GM23338 (cell line): ENCODE results near the gene PTGDS. TPM values are rescaled to one million over a fixed set of nuclear protein-coding genes. Genes with fewer than 3 reads are reported as not detected.

Experiments
- ATAC-seq: fragments of 200-7000 bp; cut with Tn5 transposase; 3 replicates; pipeline ENCODE4 v1.9.1; 2020
- DNase-seq: peaks from one replicate; pipeline ENCODE4 v3.0.0-alpha.2; 2015; ENCODE audit warnings: low spot score
- H2AFZ ChIP-seq: fragments of 200-600 bp; sonication (generic); 2 replicates; pipeline ENCODE4 v1.8.0; 2016; ENCODE audit warnings: antibody characterized with exemption, mild to moderate bottlenecking, moderate library complexity
- H3F3A ChIP-seq: fragments of 200-600 bp; sonication (generic); replicated peaks from 2 replicates; pipeline ENCODE4 v1.8.0; 2017; ENCODE audit warnings: antibody characterized with exemption, mixed run types, low read depth
- H3K27ac ChIP-seq: fragments of 200-600 bp; sonication (generic); 2 replicates; pipeline ENCODE4 v1.6.1; 2016; ENCODE audit warnings: low read depth
- H3K27me3 ChIP-seq: fragments of 200-600 bp; sonication (generic); 2 replicates; pipeline ENCODE4 v1.8.0; 2016; ENCODE audit warnings: mild to moderate bottlenecking, mixed run types, moderate library complexity; ENCODE audit not compliant: insufficient read depth
- H3K36me3 ChIP-seq: fragments of 200-600 bp; sonication (generic); 2 replicates; pipeline ENCODE4 v1.8.0; 2016; ENCODE audit warnings: mild to moderate bottlenecking; ENCODE audit not compliant: insufficient read depth
- H3K4me1 ChIP-seq: fragments of 200-600 bp; sonication (generic); 2 replicates; pipeline ENCODE4 v1.8.0; 2016; ENCODE audit warnings: mild to moderate bottlenecking, moderate library complexity; ENCODE audit not compliant: insufficient read depth
- H3K4me2 ChIP-seq: fragments of 200-600 bp; sonication (generic); 2 replicates; pipeline ENCODE4 v1.7.1; 2017; ENCODE audit warnings: mixed run types
- H3K4me3 ChIP-seq: fragments of 200-600 bp; sonication (generic); 2 replicates; pipeline ENCODE4 v1.6.1; 2016; ENCODE audit warnings: mixed run types
- H3K79me2 ChIP-seq: fragments of 200-600 bp; sonication (generic); replicated peaks from 2 replicates; pipeline ENCODE4 v1.8.0; 2017; ENCODE audit warnings: mild to moderate bottlenecking; ENCODE audit not compliant: insufficient read depth
- H3K9me2 ChIP-seq: fragments of 200-600 bp; sonication (generic); 2 replicates; pipeline ENCODE4 v1.8.0; 2017; ENCODE audit not compliant: insufficient read depth
- H4K20me1 ChIP-seq: fragments of 200-600 bp; sonication (generic); replicated peaks from 2 replicates; pipeline ENCODE4 v1.8.0; 2017; ENCODE audit warnings: mild to moderate bottlenecking; ENCODE audit not compliant: insufficient read depth
- H3K27ac Mint-ChIP-seq: 2 replicates; pipeline ENCODE4 v1.8.0; 2020; ENCODE audit warnings: inconsistent platforms, mild to moderate bottlenecking, moderate library complexity, mixed read lengths
- H3K27me3 Mint-ChIP-seq: 3 replicates; pipeline ENCODE4 v1.8.0; 2022; ENCODE audit warnings: low read depth, mild to moderate bottlenecking, moderate library complexity, mixed read lengths, inconsistent platforms; ENCODE audit not compliant: insufficient read depth, poor library complexity
- H3K36me3 Mint-ChIP-seq: 3 replicates; pipeline ENCODE4 v1.8.0; 2021; ENCODE audit warnings: low read depth, mild to moderate bottlenecking, inconsistent platforms, moderate library complexity, mixed read lengths
- H3K4me1 Mint-ChIP-seq: 3 replicates; pipeline ENCODE4 v1.8.0; 2020; ENCODE audit warnings: mild to moderate bottlenecking, inconsistent platforms, mixed read lengths
- H3K4me3 Mint-ChIP-seq: 3 replicates; pipeline ENCODE4 v1.8.0; 2021; ENCODE audit warnings: moderate library complexity, mild to moderate bottlenecking, inconsistent platforms, mixed read lengths
- H3K9me3 Mint-ChIP-seq: 3 replicates; pipeline ENCODE4 v1.8.0; 2020; ENCODE audit warnings: moderate library complexity, mild to moderate bottlenecking, inconsistent platforms, mixed read lengths
- CREB1 ChIP-seq: fragments of 250-450 bp; sonication (Bioruptor Pico); IDR thresholded peaks from 2 replicates; pipeline ENCODE4 v1.5.0; 2020; ENCODE audit warnings: low read depth, mild to moderate bottlenecking, moderate library complexity
- EZH2 ChIP-seq: fragments of 200-600 bp; sonication (generic); IDR thresholded peaks from one replicate; pipeline ENCODE4 v1.8.0; 2017; ENCODE audit warnings: antibody characterized with exemption, mild to moderate bottlenecking, low read depth; ENCODE audit not compliant: unreplicated experiment
- EZH2phosphoT487 ChIP-seq: fragments of 200-600 bp; sonication (generic); IDR thresholded peaks from one replicate; pipeline ENCODE4 v1.8.1; 2018; ENCODE audit warnings: antibody characterized with exemption; ENCODE audit not compliant: unreplicated experiment
- JUNB ChIP-seq: IDR thresholded peaks from one replicate; pipeline ENCODE4 v1.6.1; 2016; ENCODE audit warnings: antibody characterized with exemption; ENCODE audit not compliant: unreplicated experiment
- NANOG ChIP-seq: IDR thresholded peaks from 2 replicates; pipeline ENCODE4 v1.6.1; 2016; ENCODE audit warnings: antibody characterized with exemption, borderline replicate concordance
- POLR2AphosphoS5 ChIP-seq: IDR thresholded peaks from 2 replicates; pipeline ENCODE4 v1.6.1; 2016; ENCODE audit warnings: antibody characterized with exemption, low read depth
- STAT1 ChIP-seq: IDR thresholded peaks from one replicate; pipeline ENCODE4 v1.6.1; 2016; ENCODE audit warnings: antibody characterized with exemption; ENCODE audit not compliant: unreplicated experiment
- ZNF114 ChIP-seq: fragments of 250-450 bp; sonication (Bioruptor Pico); IDR thresholded peaks from 2 replicates; pipeline ENCODE4 v1.5.0; 2020; ENCODE audit warnings: mild to moderate bottlenecking, moderate library complexity
- ZNF331 ChIP-seq: fragments of 250-450 bp; sonication (Bioruptor Pico); IDR thresholded peaks from 2 replicates; pipeline ENCODE4 v1.5.0; 2020; ENCODE audit warnings: low read depth, mild to moderate bottlenecking, moderate library complexity
- polyA plus RNA-seq: library from polyadenylated mRNA; unstranded; fragments of >200 nt; fragmentation: Nextera tagmentation; extraction: Ambion mirVana; gene quantifications from 2 replicates; pipeline ENCODE4 v1.2.1, GENCODE V29; 2016
- total RNA-seq: library from RNA; depleted of rRNA; stranded (reverse); fragments of >200 nt; shearing (Covaris generic); gene quantifications from 2 replicates; pipeline ENCODE4 v1.2.3, GENCODE V29; 2014
- TF ChIP-seq, protein P1 (sequence below), 2 experiments: fragments of 200-600 bp in 1 of 2; sonication (generic) in 1 of 2; conservative IDR thresholded peaks; 2 replicates each; pipeline versions ENCODE4 v1.5.1 to v1.6.1; 2016 to 2017; ENCODE audit warnings: antibody characterized with exemption in 2 of 2, low read depth in 2 of 2, mild to moderate bottlenecking in 2 of 2, moderate library complexity in 1 of 2
- TF ChIP-seq, protein P2 (sequence below): fragments of 250-450 bp; sonication (Bioruptor Pico); IDR thresholded peaks from 2 replicates; pipeline ENCODE4 v1.5.0; 2020; ENCODE audit warnings: mild to moderate bottlenecking, moderate library complexity
- TF ChIP-seq, protein P3 (sequence below): IDR thresholded peaks from one replicate; pipeline ENCODE4 v1.6.1; 2018; ENCODE audit warnings: antibody characterized with exemption; ENCODE audit not compliant: unreplicated experiment
- TF ChIP-seq, protein P4 (sequence below): IDR thresholded peaks from 2 replicates; pipeline ENCODE4 v1.6.1; 2016; ENCODE audit warnings: antibody characterized with exemption

The PTGDS gene
- total and polyA plus RNA-seq, 2 experiments from 2014 or later: 1.9 to 3.1 TPM

DNA sequence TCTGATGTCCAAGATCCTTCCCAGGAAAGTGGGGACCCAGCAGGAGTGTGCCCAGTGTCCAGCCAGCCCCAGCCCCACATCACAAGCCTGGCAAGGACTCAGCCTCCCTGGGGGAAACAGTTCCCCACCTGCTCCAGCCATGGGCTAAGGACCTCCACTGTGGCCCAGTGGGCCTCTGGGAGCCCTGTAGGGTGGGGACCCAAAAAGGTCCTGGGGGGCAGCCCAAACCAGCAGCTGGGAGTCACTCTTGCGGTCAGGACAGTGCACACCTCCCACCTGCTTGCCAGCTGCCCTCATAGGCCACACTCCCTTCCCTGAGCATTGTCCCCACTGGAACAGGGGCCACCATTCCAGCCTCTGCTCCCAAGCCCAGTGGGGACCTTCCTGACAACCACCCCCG lies 49.1 kb downstream of the PTGDS start:
- TF ChIP-seq EZH2phosphoT487 (no peak), EZH2 (no peak), JUNB (no peak), ZNF114 (no peak), CREB1 (CRISPR knock-in tag) (no peak), POLR2AphosphoS5 (no peak), NANOG (no peak), STAT1 (no peak), ZNF331 (no peak)
- TF ChIP-seq, protein P1, sequence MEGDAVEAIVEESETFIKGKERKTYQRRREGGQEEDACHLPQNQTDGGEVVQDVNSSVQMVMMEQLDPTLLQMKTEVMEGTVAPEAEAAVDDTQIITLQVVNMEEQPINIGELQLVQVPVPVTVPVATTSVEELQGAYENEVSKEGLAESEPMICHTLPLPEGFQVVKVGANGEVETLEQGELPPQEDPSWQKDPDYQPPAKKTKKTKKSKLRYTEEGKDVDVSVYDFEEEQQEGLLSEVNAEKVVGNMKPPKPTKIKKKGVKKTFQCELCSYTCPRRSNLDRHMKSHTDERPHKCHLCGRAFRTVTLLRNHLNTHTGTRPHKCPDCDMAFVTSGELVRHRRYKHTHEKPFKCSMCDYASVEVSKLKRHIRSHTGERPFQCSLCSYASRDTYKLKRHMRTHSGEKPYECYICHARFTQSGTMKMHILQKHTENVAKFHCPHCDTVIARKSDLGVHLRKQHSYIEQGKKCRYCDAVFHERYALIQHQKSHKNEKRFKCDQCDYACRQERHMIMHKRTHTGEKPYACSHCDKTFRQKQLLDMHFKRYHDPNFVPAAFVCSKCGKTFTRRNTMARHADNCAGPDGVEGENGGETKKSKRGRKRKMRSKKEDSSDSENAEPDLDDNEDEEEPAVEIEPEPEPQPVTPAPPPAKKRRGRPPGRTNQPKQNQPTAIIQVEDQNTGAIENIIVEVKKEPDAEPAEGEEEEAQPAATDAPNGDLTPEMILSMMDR (conservative IDR thresholded peaks at IDR 0.05; ENCODE audit: low read depth in 2 of 2): no peak
- TF ChIP-seq, protein P2, sequence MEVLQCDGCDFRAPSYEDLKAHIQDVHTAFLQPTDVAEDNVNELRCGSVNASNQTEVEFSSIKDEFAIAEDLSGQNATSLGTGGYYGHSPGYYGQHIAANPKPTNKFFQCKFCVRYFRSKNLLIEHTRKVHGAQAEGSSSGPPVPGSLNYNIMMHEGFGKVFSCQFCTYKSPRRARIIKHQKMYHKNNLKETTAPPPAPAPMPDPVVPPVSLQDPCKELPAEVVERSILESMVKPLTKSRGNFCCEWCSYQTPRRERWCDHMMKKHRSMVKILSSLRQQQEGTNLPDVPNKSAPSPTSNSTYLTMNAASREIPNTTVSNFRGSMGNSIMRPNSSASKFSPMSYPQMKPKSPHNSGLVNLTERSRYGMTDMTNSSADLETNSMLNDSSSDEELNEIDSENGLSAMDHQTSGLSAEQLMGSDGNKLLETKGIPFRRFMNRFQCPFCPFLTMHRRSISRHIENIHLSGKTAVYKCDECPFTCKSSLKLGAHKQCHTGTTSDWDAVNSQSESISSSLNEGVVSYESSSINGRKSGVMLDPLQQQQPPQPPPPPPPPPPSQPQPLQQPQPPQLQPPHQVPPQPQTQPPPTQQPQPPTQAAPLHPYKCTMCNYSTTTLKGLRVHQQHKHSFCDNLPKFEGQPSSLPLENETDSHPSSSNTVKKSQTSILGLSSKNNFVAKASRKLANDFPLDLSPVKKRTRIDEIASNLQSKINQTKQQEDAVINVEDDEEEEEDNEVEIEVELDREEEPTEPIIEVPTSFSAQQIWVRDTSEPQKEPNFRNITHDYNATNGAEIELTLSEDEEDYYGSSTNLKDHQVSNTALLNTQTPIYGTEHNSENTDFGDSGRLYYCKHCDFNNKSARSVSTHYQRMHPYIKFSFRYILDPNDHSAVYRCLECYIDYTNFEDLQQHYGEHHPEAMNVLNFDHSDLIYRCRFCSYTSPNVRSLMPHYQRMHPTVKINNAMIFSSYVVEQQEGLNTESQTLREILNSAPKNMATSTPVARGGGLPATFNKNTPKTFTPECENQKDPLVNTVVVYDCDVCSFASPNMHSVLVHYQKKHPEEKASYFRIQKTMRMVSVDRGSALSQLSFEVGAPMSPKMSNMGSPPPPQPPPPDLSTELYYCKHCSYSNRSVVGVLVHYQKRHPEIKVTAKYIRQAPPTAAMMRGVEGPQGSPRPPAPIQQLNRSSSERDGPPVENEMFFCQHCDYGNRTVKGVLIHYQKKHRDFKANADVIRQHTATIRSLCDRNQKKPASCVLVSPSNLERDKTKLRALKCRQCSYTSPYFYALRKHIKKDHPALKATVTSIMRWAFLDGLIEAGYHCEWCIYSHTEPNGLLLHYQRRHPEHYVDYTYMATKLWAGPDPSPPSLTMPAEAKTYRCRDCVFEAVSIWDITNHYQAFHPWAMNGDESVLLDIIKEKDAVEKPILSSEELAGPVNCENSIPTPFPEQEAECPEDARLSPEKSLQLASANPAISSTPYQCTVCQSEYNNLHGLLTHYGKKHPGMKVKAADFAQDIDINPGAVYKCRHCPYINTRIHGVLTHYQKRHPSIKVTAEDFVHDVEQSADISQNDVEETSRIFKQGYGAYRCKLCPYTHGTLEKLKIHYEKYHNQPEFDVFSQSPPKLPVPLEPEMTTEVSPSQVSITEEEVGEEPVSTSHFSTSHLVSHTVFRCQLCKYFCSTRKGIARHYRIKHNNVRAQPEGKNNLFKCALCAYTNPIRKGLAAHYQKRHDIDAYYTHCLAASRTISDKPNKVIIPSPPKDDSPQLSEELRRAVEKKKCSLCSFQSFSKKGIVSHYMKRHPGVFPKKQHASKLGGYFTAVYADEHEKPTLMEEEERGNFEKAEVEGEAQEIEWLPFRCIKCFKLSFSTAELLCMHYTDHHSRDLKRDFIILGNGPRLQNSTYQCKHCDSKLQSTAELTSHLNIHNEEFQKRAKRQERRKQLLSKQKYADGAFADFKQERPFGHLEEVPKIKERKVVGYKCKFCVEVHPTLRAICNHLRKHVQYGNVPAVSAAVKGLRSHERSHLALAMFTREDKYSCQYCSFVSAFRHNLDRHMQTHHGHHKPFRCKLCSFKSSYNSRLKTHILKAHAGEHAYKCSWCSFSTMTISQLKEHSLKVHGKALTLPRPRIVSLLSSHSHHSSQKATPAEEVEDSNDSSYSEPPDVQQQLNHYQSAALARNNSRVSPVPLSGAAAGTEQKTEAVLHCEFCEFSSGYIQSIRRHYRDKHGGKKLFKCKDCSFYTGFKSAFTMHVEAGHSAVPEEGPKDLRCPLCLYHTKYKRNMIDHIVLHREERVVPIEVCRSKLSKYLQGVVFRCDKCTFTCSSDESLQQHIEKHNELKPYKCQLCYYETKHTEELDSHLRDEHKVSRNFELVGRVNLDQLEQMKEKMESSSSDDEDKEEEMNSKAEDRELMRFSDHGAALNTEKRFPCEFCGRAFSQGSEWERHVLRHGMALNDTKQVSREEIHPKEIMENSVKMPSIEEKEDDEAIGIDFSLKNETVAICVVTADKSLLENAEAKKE (CRISPR knock-in tag): no peak
- TF ChIP-seq, protein P3, sequence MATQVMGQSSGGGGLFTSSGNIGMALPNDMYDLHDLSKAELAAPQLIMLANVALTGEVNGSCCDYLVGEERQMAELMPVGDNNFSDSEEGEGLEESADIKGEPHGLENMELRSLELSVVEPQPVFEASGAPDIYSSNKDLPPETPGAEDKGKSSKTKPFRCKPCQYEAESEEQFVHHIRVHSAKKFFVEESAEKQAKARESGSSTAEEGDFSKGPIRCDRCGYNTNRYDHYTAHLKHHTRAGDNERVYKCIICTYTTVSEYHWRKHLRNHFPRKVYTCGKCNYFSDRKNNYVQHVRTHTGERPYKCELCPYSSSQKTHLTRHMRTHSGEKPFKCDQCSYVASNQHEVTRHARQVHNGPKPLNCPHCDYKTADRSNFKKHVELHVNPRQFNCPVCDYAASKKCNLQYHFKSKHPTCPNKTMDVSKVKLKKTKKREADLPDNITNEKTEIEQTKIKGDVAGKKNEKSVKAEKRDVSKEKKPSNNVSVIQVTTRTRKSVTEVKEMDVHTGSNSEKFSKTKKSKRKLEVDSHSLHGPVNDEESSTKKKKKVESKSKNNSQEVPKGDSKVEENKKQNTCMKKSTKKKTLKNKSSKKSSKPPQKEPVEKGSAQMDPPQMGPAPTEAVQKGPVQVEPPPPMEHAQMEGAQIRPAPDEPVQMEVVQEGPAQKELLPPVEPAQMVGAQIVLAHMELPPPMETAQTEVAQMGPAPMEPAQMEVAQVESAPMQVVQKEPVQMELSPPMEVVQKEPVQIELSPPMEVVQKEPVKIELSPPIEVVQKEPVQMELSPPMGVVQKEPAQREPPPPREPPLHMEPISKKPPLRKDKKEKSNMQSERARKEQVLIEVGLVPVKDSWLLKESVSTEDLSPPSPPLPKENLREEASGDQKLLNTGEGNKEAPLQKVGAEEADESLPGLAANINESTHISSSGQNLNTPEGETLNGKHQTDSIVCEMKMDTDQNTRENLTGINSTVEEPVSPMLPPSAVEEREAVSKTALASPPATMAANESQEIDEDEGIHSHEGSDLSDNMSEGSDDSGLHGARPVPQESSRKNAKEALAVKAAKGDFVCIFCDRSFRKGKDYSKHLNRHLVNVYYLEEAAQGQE: no peak
- TF ChIP-seq, protein P4, sequence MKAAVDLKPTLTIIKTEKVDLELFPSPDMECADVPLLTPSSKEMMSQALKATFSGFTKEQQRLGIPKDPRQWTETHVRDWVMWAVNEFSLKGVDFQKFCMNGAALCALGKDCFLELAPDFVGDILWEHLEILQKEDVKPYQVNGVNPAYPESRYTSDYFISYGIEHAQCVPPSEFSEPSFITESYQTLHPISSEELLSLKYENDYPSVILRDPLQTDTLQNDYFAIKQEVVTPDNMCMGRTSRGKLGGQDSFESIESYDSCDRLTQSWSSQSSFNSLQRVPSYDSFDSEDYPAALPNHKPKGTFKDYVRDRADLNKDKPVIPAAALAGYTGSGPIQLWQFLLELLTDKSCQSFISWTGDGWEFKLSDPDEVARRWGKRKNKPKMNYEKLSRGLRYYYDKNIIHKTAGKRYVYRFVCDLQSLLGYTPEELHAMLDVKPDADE: no peak
- 0 out of 2 replicates have a peak, but pooled peaks cover 6% of the 10 kb centered on the region for H3F3A ChIP-seq
- Mint-ChIP-seq H3K9me3 (no peaks in the 10 kb centered on the region), H3K4me3 (no peak overlapping the region), H3K27ac (no peak overlapping the region), H3K27me3 (peaks cover 26% of the 10 kb centered on the region), H3K36me3 (no peaks in the 10 kb centered on the region), H3K4me1 (no peaks in the 10 kb centered on the region; the same call in 2 of the 3 replicates)
- H3K9me2 ChIP-seq: no peaks in the 10 kb centered on the region
- ATAC-seq (no peak), DNase-seq (no peak)
- H3K4me1 ChIP-seq: peaks cover 7% of the 10 kb centered on the region; the same call in 1 of the 2 replicates
- no peak overlapping the region for H2AFZ ChIP-seq
- H3K4me3 ChIP-seq: no peak overlapping the region
- H4K20me1 ChIP-seq: no peaks in the 10 kb centered on the region
- no peaks in the 10 kb centered on the region for H3K79me2 ChIP-seq
- H3K36me3 ChIP-seq: no peaks in the 10 kb centered on the region
- no peak overlapping the region for H3K27ac ChIP-seq
- peaks cover 21% of the 10 kb centered on the region for H3K27me3 ChIP-seq
- H3K4me2 ChIP-seq: no peak overlapping the region
